Measurements from ENCODE around the gene ARHGEF17. TPM values are rescaled to one million over a fixed set of nuclear protein-coding genes. Genes with fewer than 3 reads are reported as not detected.

ARHGEF17 gene
- total and polyA plus RNA-seq, 4 donors = 2.6 to 12.6 (median 5.7) TPM

- Histone ChIP-seq H3K9ac (ENCODE audit: low read depth in 1 of 2, low read length in 2 of 2) (no peak overlapping the region), H3K4me1 (ENCODE audit: control insufficient read depth in 4 of 4, insufficient read depth in 4 of 4, low read length in 3 of 4) (peaks cover 0 to 3% (median 0%) of the 10 kb centered on the region in 4 donors), H3K36me3 (ENCODE audit: control insufficient read depth in 4 of 4, insufficient read depth in 3 of 4, low read depth in 1 of 4, low read length in 3 of 4) (no peaks in the 10 kb centered on the region), H3K4me3 (ENCODE audit: low read depth in 1 of 3, low read length in 3 of 3) (no peak overlapping the region), H3K27me3 (ENCODE audit: control insufficient read depth in 4 of 4, insufficient read depth in 4 of 4, low read length in 3 of 4) (peaks cover 0 to 8% (median 7%) of the 10 kb centered on the region in 4 donors), H3K27ac (ENCODE audit: low read depth in 1 of 2, low read length in 2 of 2) (no peak overlapping the region), H3K9me3 (ENCODE audit: control insufficient read depth in 4 of 4, low read length in 3 of 4) (no peaks in the 10 kb centered on the region)
- 77% methylated on average over 3 of the region's 3 CpGs for WGBS
- no peak for TF ChIP-seq EGR1 (IDR thresholded peaks at IDR 0.05; ENCODE audit: low read depth in 2 of 2)
- no peak for TF ChIP-seq FOXA1 (IDR thresholded peaks at IDR 0.05)
- no peak for TF ChIP-seq ATF3 (IDR thresholded peaks at IDR 0.05)
- TF ChIP-seq FOXA2 (IDR thresholded peaks at IDR 0.05) = no peak
- no peak for TF ChIP-seq JUND (IDR thresholded peaks at IDR 0.05)
- no peak for TF ChIP-seq HNF4G (IDR thresholded peaks at IDR 0.05)
- TF ChIP-seq YY1 (IDR thresholded peaks at IDR 0.05) = no peak
- no peak for TF ChIP-seq RAD21 (IDR thresholded peaks at IDR 0.05)
- TF ChIP-seq SP1 (IDR thresholded peaks at IDR 0.05) = no peak
- TF ChIP-seq TAF1 (conservative IDR thresholded peaks at IDR 0.05) = no peak
- TF ChIP-seq CTCF (IDR thresholded peaks at IDR 0.05; ENCODE audit: low read depth, low read length, missing input control) = no peak
- no peak for TF ChIP-seq NR2F2 (IDR thresholded peaks at IDR 0.05)
- TF ChIP-seq ZBTB33 (IDR thresholded peaks at IDR 0.05) = no peak
- no peak for DNase-seq (ENCODE audit: low spot score)
Measured at GRCh38 chr11:73267122-73267846, 40.8 kb upstream of the ARHGEF17 start.

GRCh38 chr11:73267906-73268540, 40.1 kb upstream of the ARHGEF17 start:
- DNase-seq (ENCODE audit: low spot score) = no peak
- Histone ChIP-seq H3K4me1 (ENCODE audit: control insufficient read depth in 4 of 4, insufficient read depth in 4 of 4, low read length in 3 of 4) (peaks cover 0 to 3% (median 0%) of the 10 kb centered on the region in 4 donors), H3K9ac (ENCODE audit: low read depth in 1 of 2, low read length in 2 of 2) (no peak overlapping the region), H3K4me3 (ENCODE audit: low read depth in 1 of 3, low read length in 3 of 3) (no peak overlapping the region), H3K36me3 (ENCODE audit: control insufficient read depth in 4 of 4, insufficient read depth in 3 of 4, low read depth in 1 of 4, low read length in 3 of 4) (no peaks in the 10 kb centered on the region), H3K27ac (ENCODE audit: low read depth in 1 of 2, low read length in 2 of 2) (no peak overlapping the region), H3K9me3 (ENCODE audit: control insufficient read depth in 4 of 4, low read length in 3 of 4) (no peaks in the 10 kb centered on the region), H3K27me3 (ENCODE audit: control insufficient read depth in 4 of 4, insufficient read depth in 4 of 4, low read length in 3 of 4) (peaks cover 0 to 8% (median 5%) of the 10 kb centered on the region in 4 donors)
- WGBS = 89% methylated on average over 8 of the region's 8 CpGs
- no peak for TF ChIP-seq CTCF (IDR thresholded peaks at IDR 0.05; ENCODE audit: low read depth, low read length, missing input control)
- TF ChIP-seq RAD21 (IDR thresholded peaks at IDR 0.05) = no peak
- TF ChIP-seq TAF1 (conservative IDR thresholded peaks at IDR 0.05) = no peak
- no peak for TF ChIP-seq FOXA1 (IDR thresholded peaks at IDR 0.05)
- no peak for TF ChIP-seq SP1 (IDR thresholded peaks at IDR 0.05)
- TF ChIP-seq EGR1 (IDR thresholded peaks at IDR 0.05; ENCODE audit: low read depth in 2 of 2) = no peak
- TF ChIP-seq JUND (IDR thresholded peaks at IDR 0.05) = no peak
- no peak for TF ChIP-seq FOXA2 (IDR thresholded peaks at IDR 0.05)
- TF ChIP-seq HNF4A (conservative IDR thresholded peaks at IDR 0.05) = no peak
- TF ChIP-seq ZBTB33 (IDR thresholded peaks at IDR 0.05) = no peak
- TF ChIP-seq GABPA (IDR thresholded peaks at IDR 0.05 in 1 of 2, conservative IDR thresholded peaks at IDR 0.05 in 1 of 2) = no peak

Measured in liver (tissue), 9 donors.